ENCODE results near the gene PSMD7.

Gene PSMD7

DNA sequence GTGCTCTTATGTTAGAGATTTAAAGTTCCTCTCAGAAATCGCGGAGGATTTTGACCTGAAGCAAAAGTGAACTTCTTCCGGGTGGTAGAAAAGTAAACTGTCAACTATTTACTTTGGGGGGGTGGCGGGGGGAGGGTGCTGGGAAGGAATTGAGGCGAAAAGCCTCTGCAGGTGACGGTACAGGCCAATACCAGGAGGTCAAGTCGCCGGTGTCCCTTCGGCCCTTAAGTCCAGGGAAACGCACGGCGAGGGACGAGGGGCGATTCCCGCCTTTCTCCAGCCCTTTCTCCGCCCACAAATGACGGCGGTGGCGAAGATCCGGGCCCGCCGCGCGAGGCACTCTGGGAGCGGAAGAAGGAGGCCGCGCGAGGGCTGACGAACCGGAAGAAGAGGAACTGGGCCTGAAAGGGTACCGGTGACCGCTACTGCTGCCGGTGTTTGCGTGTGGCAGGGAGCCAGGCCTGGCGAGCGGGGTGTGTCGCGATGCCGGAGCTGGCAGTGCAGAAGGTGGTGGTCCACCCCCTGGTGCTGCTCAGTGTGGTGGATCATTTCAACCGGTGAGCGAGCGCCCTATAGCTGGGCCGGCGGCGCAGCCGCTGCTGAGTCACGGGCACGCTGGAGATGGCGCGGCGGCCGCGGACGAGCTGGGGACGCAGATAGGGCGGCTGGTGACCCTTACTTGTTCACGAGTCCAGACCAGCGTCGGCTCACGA lies at the start of gene PSMD7:
TSS of gene PSMD7 (plus strand) at position 383 of the 713 bp plus-strand sequence. CDS start at position 484, 101 bp downstream.
- peak within 1 kb of the TSS; percentile 90 for H3K9ac ChIP-seq (ENCODE audit: low read depth in 1 of 2, low read length in 2 of 2)
- peak within 1 kb of the TSS; percentile 80 to 97 for H3K4me3 ChIP-seq (ENCODE audit: low read length in 2 of 2)
- H3K27ac ChIP-seq (ENCODE audit: low read depth in 2 of 2, low read length in 2 of 2), result peak within 1 kb of the TSS; percentile 98
- H3K4me1 ChIP-seq (ENCODE audit: control insufficient read depth in 2 of 2, insufficient read depth in 2 of 2, low read length in 2 of 2), result peaks cover 13 to 19% of the 10 kb centered on the region in 2 donors
- peaks cover 22 to 25% of the 10 kb centered on the region in 2 donors for H3K36me3 ChIP-seq (ENCODE audit: control insufficient read depth in 2 of 2, insufficient read depth in 2 of 2, low read length in 2 of 2)
- H3K9me3 ChIP-seq (ENCODE audit: control insufficient read depth in 2 of 2, low read length in 2 of 2), result no peaks in the 10 kb centered on the region
- H3K27me3 ChIP-seq (ENCODE audit: control insufficient read depth in 2 of 2, insufficient read depth in 2 of 2, low read length in 2 of 2), result no peaks in the 10 kb centered on the region

DNA sequence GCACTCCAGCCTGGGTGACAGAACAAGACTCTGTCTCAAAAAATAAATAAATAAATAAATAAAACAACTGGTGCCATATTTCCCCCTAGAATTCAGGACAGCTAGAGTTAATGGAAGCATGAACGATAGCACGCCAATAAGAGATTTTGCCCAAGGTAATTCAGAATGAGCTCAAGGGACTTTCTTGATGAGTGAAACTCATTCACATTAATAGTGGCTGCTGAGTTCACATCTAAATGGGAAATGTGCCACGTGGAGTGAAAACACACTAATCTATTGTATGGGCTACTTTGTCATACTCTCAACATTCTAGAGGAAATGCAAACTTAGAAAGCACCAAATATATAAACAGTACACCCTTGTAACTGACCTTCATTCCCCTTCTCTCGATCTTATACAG lies 47.4 kb upstream of the PSMD7 start:
- Histone ChIP-seq H3K36me3 (ENCODE audit: control insufficient read depth in 2 of 2, insufficient read depth in 2 of 2, low read length in 2 of 2) (no peaks in the 10 kb centered on the region), H3K9me3 (ENCODE audit: control insufficient read depth in 2 of 2, low read length in 2 of 2) (no peaks in the 10 kb centered on the region), H3K4me1 (ENCODE audit: control insufficient read depth in 2 of 2, insufficient read depth in 2 of 2, low read length in 2 of 2) (no peaks in the 10 kb centered on the region), H3K9ac (ENCODE audit: low read depth in 1 of 2, low read length in 2 of 2) (no peak overlapping the region), H3K4me3 (ENCODE audit: low read length in 2 of 2) (no peak overlapping the region), H3K27ac (ENCODE audit: low read depth in 2 of 2, low read length in 2 of 2) (no peak overlapping the region), H3K27me3 (ENCODE audit: control insufficient read depth in 2 of 2, insufficient read depth in 2 of 2, low read length in 2 of 2) (peaks cover 0 to 2% of the 10 kb centered on the region in 2 donors)

DNA sequence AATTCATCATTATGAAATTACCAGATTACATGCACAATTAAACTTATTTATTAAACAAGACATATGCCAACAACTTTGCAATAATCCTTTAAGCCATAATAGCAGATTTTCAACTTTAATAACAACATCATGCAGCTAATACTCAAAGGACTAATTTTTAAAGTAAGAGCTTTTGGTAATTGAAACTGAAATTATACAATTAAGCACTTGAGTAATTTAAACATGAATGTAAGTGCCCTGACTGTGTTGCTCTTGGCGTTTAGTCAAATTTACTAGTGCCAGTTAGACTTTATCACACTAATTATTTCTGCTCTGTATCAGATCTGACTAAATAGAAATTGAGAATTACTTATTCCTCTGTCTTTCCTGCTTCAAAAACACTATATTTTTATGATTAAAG lies 46.8 kb upstream of the PSMD7 start:
- peaks cover 0 to 2% of the 10 kb centered on the region in 2 donors for H3K27me3 ChIP-seq (ENCODE audit: control insufficient read depth in 2 of 2, insufficient read depth in 2 of 2, low read length in 2 of 2)
- H3K36me3 ChIP-seq (ENCODE audit: control insufficient read depth in 2 of 2, insufficient read depth in 2 of 2, low read length in 2 of 2), result no peaks in the 10 kb centered on the region
- H3K27ac ChIP-seq (ENCODE audit: low read depth in 2 of 2, low read length in 2 of 2), result no peak overlapping the region
- no peaks in the 10 kb centered on the region for H3K4me1 ChIP-seq (ENCODE audit: control insufficient read depth in 2 of 2, insufficient read depth in 2 of 2, low read length in 2 of 2)
- no peak overlapping the region for H3K4me3 ChIP-seq (ENCODE audit: low read length in 2 of 2)
- H3K9ac ChIP-seq (ENCODE audit: low read depth in 1 of 2, low read length in 2 of 2), result no peak overlapping the region
- H3K9me3 ChIP-seq (ENCODE audit: control insufficient read depth in 2 of 2, low read length in 2 of 2), result no peaks in the 10 kb centered on the region

DNA sequence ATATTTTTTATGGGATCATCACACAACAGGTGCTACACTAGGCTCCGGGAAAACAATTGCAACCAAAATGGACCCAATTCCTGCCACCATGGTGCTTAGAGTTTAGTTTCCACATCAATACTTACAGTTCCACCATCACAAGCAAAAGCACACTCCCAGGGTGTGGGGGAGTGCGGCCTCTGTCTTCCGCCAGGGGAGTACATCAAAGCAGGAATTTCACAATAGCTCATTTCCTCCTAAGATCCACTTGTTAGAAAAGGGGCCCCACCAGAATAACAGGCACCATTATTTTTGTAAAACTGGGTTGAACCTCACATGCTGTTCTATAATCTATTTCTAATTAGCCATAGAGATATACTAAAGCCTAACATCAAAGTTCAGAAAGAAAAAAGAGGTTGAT lies 44.3 kb upstream of the PSMD7 start:
- H3K9ac ChIP-seq (ENCODE audit: low read depth in 1 of 2, low read length in 2 of 2), result no peak overlapping the region
- H3K9me3 ChIP-seq (ENCODE audit: control insufficient read depth in 2 of 2, low read length in 2 of 2), result no peaks in the 10 kb centered on the region
- H3K4me3 ChIP-seq (ENCODE audit: low read length in 2 of 2), result no peak overlapping the region
- no peaks in the 10 kb centered on the region for H3K4me1 ChIP-seq (ENCODE audit: control insufficient read depth in 2 of 2, insufficient read depth in 2 of 2, low read length in 2 of 2)
- H3K36me3 ChIP-seq (ENCODE audit: control insufficient read depth in 2 of 2, insufficient read depth in 2 of 2, low read length in 2 of 2), result no peaks in the 10 kb centered on the region
- H3K27ac ChIP-seq (ENCODE audit: low read depth in 2 of 2, low read length in 2 of 2), result no peak overlapping the region
- peaks cover 0 to 2% of the 10 kb centered on the region in 2 donors for H3K27me3 ChIP-seq (ENCODE audit: control insufficient read depth in 2 of 2, insufficient read depth in 2 of 2, low read length in 2 of 2)

DNA sequence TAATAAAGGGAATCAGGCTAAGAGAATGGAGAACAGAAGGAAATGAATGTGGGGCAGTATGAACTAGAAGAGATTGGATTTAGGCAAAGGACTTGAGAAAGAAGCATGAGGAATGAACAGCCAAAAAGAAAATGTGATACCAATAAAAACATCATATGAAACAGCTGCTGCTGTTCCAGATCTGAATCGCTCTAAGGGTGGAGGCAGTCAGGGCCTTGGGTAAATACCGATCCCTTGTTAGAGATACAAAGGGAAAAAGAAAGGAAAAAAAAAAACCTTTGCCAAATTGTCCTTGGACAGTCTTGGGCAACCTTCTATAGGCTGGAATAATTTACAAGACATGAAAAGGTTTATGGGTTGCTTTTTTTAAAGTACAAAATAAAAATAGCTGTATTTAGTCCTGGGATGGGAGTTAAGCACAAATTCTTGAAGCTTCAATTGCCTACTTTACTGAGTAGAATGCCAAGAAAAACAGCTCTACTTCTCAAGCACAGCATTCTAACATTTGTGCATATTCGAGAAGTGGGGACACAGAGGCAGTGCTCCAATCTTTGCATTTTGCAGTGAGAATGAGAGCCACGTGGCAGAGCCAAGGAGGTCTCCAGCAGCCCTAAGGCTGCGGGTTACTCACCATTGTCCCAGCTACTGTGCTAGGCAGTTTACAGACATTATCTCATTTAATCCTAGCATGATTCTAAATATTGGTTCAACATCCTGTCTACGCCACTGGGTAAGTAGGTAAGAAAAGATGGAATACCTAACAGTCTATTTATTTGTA lies 43.3 kb upstream of the PSMD7 start:
- Histone ChIP-seq H3K27ac (ENCODE audit: low read depth in 2 of 2, low read length in 2 of 2) (no peak overlapping the region), H3K4me1 (ENCODE audit: control insufficient read depth in 2 of 2, insufficient read depth in 2 of 2, low read length in 2 of 2) (no peaks in the 10 kb centered on the region), H3K27me3 (ENCODE audit: control insufficient read depth in 2 of 2, insufficient read depth in 2 of 2, low read length in 2 of 2) (peaks cover 0 to under 1% of the 10 kb centered on the region in 2 donors), H3K9me3 (ENCODE audit: control insufficient read depth in 2 of 2, low read length in 2 of 2) (no peaks in the 10 kb centered on the region), H3K4me3 (ENCODE audit: low read length in 2 of 2) (no peak overlapping the region), H3K36me3 (ENCODE audit: control insufficient read depth in 2 of 2, insufficient read depth in 2 of 2, low read length in 2 of 2) (no peaks in the 10 kb centered on the region), H3K9ac (ENCODE audit: low read depth in 1 of 2, low read length in 2 of 2) (no peak overlapping the region)

DNA sequence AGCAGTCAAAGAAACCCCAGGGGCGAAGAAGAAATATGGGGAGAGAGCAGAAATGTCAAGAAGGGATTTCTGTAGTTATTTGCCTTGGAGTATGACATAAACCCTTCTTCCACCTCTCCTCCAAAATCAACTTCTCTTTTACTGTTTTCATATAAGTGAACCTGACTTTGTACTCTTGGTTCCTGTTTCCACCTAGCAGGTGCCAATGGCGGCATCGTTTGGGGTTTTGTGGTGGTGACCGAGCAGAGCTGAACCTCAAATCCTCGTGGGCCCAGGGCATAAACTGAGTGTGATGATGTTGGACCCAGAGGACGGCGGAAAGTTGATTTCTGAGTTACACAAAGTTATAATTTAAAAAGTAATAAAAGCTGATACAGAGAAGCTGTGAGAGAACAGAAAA lies 39.6 kb upstream of the PSMD7 start:
- H3K9me3 ChIP-seq (ENCODE audit: control insufficient read depth in 2 of 2, low read length in 2 of 2), result no peaks in the 10 kb centered on the region
- no peak overlapping the region for H3K4me3 ChIP-seq (ENCODE audit: low read length in 2 of 2)
- H3K36me3 ChIP-seq (ENCODE audit: control insufficient read depth in 2 of 2, insufficient read depth in 2 of 2, low read length in 2 of 2), result no peaks in the 10 kb centered on the region
- no peaks in the 10 kb centered on the region for H3K4me1 ChIP-seq (ENCODE audit: control insufficient read depth in 2 of 2, insufficient read depth in 2 of 2, low read length in 2 of 2)
- H3K27me3 ChIP-seq (ENCODE audit: control insufficient read depth in 2 of 2, insufficient read depth in 2 of 2, low read length in 2 of 2), result no peaks in the 10 kb centered on the region
- H3K9ac ChIP-seq (ENCODE audit: low read depth in 1 of 2, low read length in 2 of 2), result no peak overlapping the region
- H3K27ac ChIP-seq (ENCODE audit: low read depth in 2 of 2, low read length in 2 of 2), result no peak overlapping the region

DNA sequence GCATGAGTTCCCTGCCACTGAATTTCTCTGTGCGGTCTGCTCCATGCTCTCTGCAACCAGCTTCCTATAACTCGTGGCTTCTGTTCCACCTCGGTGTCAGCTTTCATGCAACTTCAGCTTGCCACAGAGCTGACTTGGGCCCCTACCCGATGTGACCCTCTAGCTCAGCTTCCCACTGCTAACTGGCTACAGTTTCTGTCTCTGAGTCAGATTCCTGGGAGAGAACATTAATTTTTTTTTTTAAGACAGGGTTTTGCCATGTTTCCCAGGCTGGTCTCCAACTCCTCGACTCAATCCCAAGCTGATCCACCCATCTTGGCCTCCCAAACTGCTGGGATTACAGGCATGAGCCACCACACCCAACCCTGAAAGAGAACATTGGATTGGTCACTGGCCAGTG lies 35.5 kb upstream of the PSMD7 start:
- Histone ChIP-seq H3K9me3 (ENCODE audit: control insufficient read depth in 2 of 2, low read length in 2 of 2) (no peaks in the 10 kb centered on the region), H3K9ac (ENCODE audit: low read depth in 1 of 2, low read length in 2 of 2) (no peak overlapping the region), H3K27ac (ENCODE audit: low read depth in 2 of 2, low read length in 2 of 2) (no peak overlapping the region), H3K4me3 (ENCODE audit: low read length in 2 of 2) (no peak overlapping the region), H3K4me1 (ENCODE audit: control insufficient read depth in 2 of 2, insufficient read depth in 2 of 2, low read length in 2 of 2) (no peaks in the 10 kb centered on the region), H3K27me3 (ENCODE audit: control insufficient read depth in 2 of 2, insufficient read depth in 2 of 2, low read length in 2 of 2) (no peaks in the 10 kb centered on the region), H3K36me3 (ENCODE audit: control insufficient read depth in 2 of 2, insufficient read depth in 2 of 2, low read length in 2 of 2) (no peaks in the 10 kb centered on the region)

DNA sequence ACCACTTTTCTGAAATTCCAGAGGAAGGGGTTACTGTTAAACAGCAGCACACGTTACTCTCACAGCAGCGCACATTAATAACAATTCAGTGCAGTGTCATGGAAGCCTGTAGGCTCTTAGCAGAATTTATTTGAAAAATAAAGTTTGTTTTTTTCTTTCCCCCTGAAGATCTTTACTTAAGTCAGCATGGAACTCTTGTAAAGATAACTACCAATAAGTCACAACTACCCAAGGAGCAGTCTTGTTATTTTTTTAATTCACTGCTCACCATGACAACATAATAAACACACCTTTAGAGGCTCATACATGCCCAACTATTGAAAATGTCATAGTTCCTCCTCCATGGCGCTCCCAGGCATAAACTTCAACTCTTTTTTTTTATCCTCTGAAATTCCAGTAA lies 31.8 kb upstream of the PSMD7 start:
- H3K36me3 ChIP-seq (ENCODE audit: control insufficient read depth in 2 of 2, insufficient read depth in 2 of 2, low read length in 2 of 2), result no peaks in the 10 kb centered on the region
- no peak overlapping the region for H3K4me3 ChIP-seq (ENCODE audit: low read length in 2 of 2)
- no peaks in the 10 kb centered on the region for H3K9me3 ChIP-seq (ENCODE audit: control insufficient read depth in 2 of 2, low read length in 2 of 2)
- no peak overlapping the region for H3K9ac ChIP-seq (ENCODE audit: low read depth in 1 of 2, low read length in 2 of 2)
- no peaks in the 10 kb centered on the region for H3K4me1 ChIP-seq (ENCODE audit: control insufficient read depth in 2 of 2, insufficient read depth in 2 of 2, low read length in 2 of 2)
- H3K27me3 ChIP-seq (ENCODE audit: control insufficient read depth in 2 of 2, insufficient read depth in 2 of 2, low read length in 2 of 2), result no peaks in the 10 kb centered on the region
- no peak overlapping the region for H3K27ac ChIP-seq (ENCODE audit: low read depth in 2 of 2, low read length in 2 of 2)

DNA sequence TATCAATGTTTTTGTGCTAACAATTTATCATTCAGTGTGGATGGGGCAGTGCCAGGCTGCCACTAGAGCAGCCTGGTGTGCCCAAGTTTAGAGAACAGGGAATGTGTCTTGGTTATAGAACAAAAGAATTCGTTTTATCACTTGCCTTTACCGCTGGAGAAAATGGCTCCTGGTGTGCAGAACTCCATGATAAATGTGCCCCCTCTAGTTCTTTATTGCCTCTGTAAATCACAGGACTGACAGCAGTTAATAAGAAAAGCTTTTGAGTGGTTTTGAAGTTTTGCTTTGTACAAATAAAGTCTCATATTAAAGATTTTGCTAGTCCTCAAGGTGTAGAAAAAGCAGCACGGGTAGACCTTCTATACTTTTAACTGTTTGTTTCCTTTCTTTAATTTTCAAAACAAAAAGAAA lies 28.2 kb upstream of the PSMD7 start:
- no peaks in the 10 kb centered on the region for H3K27me3 ChIP-seq (ENCODE audit: control insufficient read depth in 2 of 2, insufficient read depth in 2 of 2, low read length in 2 of 2)
- no peaks in the 10 kb centered on the region for H3K4me1 ChIP-seq (ENCODE audit: control insufficient read depth in 2 of 2, insufficient read depth in 2 of 2, low read length in 2 of 2)
- H3K9me3 ChIP-seq (ENCODE audit: control insufficient read depth in 2 of 2, low read length in 2 of 2), result no peaks in the 10 kb centered on the region
- H3K9ac ChIP-seq (ENCODE audit: low read depth in 1 of 2, low read length in 2 of 2), result no peak overlapping the region
- no peaks in the 10 kb centered on the region for H3K36me3 ChIP-seq (ENCODE audit: control insufficient read depth in 2 of 2, insufficient read depth in 2 of 2, low read length in 2 of 2)
- no peak overlapping the region for H3K4me3 ChIP-seq (ENCODE audit: low read length in 2 of 2)
- H3K27ac ChIP-seq (ENCODE audit: low read depth in 2 of 2, low read length in 2 of 2), result no peak overlapping the region

DNA sequence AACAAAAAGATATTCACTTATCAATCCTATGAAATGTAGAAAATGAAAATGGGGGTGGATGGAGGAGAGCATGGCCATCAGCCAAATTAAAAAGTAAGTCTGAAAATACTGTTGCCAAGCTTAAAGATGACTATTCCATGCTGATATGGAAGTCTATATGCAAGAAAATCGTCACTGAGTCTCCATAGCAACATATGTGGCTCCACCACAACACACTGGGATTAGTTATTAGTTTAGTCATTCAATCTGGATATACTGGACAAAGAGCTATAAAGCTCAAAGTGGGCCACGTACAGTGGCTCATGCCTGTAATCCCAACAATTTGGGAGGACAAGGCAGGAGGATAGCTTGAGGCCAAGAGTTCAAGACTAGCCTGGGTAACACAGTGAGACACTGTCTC lies 24.7 kb upstream of the PSMD7 start:
- no peak overlapping the region for H3K27ac ChIP-seq (ENCODE audit: low read depth in 2 of 2, low read length in 2 of 2)
- H3K4me1 ChIP-seq (ENCODE audit: control insufficient read depth in 2 of 2, insufficient read depth in 2 of 2, low read length in 2 of 2), result no peaks in the 10 kb centered on the region
- H3K27me3 ChIP-seq (ENCODE audit: control insufficient read depth in 2 of 2, insufficient read depth in 2 of 2, low read length in 2 of 2), result no peaks in the 10 kb centered on the region
- H3K36me3 ChIP-seq (ENCODE audit: control insufficient read depth in 2 of 2, insufficient read depth in 2 of 2, low read length in 2 of 2), result no peaks in the 10 kb centered on the region
- H3K4me3 ChIP-seq (ENCODE audit: low read length in 2 of 2), result no peak overlapping the region
- H3K9ac ChIP-seq (ENCODE audit: low read depth in 1 of 2, low read length in 2 of 2), result no peak overlapping the region
- H3K9me3 ChIP-seq (ENCODE audit: control insufficient read depth in 2 of 2, low read length in 2 of 2), result no peaks in the 10 kb centered on the region

Measured in mucosa of rectum (tissue), 2 donors.